Measurements from ENCODE around the gene TLK1.

TLK1 gene

DNA sequence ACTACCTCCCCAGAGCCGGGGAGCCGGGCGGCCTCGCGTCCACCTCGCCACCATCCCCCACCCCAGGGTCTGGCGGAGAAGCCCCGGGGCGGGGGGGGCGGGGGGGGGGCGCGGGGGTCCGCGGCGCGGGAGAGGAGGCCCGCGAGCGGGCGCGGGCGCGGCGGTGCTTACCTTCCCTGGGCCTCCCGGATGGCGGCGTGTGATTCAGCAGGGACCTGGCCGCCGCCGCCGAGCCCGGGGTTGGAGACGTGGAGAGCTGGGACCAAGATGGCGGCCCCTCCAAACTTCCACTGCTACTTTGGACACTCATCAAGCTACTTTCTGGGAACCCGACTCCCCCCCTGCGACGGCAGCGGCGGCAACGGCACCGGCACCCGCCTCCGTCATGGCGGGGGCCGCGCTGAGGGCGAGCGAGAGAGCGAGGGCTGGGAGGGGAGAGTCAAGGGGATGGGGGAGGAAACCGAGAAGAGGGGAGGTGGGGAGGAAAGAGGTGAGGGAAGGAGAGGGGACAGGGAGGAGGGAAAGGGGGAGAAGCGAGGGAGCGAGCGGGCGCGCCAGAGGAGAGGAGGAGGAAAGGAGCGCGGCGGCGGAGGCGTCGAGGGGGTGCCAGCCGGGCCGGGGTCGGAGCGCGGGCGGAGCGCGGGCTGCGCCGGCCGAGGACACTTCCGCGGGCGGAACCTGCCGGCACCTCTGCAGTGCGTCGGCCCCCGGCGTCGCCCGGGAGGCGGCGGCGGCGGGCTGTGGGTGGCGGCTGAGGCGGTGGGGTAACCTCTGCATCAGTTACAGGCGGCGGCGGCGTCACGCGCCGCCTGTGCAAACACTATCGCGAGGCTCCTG, at the start of gene TLK1:
TLK1 (minus strand) TSS at position 775 of the 837 bp plus-strand sequence; CDS start at position 310, 465 bp downstream.
- DNase-seq = no peak

DNA sequence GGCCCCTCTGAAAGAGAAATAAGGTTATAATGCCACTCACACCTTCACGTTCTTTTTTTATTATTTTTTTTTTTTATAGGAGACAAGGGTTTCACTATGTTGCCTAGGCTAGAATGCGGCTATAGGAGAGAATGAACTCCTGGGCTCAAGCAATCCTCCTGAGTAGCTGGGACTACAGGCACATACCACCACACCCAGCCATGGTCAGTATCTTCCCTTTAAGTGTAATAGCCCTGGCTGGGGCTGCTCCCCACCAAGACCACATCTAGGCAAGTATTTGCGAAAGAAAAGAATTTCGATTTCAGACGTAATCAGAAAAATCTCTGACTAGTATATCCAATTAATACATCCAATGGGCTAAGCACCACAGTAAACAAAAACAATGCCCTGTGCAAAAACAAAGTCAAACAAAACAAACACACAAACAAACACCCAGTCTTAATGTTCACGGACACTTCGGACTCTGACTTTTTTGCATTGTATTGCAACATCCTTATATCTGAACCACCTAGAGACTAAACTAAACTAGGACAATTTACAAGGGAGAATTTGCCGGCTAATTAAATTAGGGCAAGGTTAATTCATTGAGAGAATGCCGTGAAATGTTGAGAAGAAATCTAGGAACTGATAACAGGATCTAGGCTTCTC, 49.6 kb upstream of the TLK1 start:
- no peak for DNase-seq

DNA sequence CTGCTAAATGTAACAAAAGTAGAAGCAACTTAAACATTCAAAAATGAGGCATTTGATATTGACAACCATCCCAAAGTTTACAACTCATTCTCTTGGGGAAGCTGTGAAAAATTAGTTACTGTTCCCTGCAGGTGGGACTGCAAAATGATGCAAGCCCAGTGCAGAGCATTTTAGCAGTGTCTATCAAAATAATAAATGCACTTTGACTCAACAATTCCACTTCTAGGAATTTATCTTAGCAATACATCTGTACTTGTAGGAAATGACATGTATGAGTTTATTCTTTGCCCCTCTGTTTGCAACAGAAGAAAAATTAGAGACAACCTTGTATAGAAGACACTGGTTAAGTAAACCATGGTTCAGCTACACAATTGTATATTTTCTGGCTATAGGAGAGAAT, 48.0 kb upstream of the TLK1 start:
- no peak for DNase-seq

DNA sequence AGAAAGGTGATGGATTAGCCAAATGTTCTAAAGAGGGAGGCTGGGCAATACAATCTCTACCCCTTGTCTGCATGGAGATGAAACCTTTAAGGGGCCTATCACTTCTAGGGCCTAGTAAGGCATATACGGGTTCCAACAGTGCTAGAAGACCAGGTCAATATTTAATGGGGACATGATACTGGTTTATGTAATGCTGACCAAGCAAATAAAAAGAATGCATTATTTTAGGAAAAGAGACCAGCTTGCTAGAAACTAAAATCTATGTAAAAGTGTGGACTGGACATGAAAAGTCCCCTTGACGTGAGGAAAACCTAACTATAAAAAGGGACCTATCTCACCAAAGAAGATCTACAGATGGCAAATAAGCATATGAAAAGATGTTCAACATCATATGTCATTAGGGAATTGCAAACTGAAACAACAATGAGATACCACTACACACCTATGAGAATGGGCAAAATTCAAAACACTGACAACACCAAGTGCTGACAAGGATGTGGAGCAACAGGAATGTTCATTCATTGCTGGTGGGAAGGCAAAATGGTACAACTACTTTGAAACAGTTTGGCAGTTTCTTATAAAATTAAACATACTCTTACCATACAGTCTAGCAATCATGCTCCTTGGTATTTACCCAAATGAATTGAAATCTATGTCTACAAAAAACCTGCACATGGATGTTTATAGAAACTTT, 45.9 kb upstream of the TLK1 start:
- DNase-seq = no peak

DNA sequence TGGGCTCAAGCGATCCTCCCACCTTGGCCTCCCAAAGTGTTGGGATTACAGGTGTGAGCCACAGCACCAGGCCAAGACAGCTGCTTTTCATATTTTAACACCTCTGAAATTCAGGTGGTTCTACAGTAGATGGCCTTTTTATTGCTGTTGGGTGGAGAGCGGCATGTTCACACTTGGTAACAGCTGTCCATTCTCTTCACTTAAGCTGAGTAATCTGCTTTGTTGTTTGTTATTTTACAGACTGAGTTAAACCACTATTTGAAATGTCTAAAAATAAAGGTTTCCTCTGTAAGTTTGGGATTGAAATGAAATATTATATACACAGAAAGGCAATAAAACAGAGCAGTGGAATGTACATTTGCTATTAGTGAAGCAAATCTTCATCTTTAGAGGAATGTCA, 44.9 kb upstream of the TLK1 start:
- no peak for DNase-seq

DNA sequence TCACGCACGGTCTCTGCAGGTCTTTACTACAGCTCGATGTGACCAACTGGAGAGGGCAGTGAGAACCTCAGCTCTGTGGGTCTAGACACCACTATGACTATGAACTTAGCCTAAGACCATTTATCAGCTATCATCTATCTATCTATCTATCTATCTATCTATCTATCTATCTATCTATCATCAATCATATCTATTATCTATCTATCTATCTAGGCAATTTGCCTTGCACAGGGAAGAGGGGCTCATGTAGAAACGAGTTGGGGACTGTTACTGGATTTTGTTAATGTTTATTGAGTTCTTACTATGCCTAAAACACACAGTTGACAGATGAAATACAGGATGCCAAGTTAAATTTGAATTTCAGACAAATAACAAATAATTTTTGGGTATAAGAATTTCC, 41.1 kb upstream of the TLK1 start:
- no peak for DNase-seq

DNA sequence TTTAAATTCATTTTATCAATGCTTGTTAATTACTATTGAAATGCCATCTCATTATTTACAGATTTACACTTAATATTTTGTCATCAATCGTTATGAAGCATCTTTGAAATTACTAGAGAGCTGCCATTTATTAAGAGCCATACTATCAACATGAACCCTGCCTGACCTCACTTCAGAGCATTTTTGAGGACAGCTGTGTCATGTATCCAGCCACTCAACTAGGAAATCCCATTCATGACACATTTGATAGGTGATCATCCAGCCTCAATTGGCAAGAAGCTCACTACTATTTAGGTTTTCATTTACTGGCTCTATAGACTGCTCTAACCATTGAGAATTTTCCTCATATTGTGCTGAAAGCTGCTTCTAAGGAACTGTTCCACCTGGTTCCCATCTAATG, 40.6 kb upstream of the TLK1 start:
- DNase-seq = no peak

DNA sequence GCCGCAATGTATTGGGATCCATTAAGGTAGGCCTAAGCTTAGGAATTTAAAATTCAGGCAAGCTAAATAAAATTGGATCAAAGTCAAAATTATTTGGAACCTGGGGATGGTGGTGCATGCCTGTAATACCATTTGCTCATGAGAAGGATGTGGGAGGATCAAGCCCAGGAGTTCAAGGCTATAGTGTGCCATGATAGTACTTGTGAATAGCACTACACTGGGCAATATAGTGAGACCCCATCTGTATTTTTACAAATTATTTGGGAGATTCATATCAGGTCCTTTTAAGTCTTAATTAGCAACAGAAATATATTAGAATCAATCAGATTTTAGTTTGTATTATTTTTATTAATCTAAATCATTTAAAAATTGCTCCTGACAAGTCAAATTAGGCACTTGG, 39.8 kb upstream of the TLK1 start:
- no peak for DNase-seq

DNA sequence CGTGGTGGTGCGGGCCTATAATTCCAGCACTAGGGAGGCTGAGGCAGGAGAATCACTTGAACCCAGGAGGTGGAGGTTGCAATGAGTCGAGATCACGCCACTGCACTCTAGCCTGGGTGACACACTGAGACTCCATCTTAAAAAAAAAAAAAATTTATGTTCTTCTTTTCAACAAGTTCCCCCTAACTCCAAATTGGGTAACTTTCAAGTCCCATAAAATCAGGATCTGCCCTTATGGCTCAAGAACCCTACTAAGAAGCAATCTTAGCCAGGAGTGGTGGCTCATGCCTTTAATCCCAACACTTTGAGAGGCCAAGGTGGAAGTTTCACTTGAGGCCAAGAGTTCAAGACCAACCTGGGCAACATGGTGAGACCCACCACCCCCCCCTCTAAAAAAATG, 30.3 kb upstream of the TLK1 start:
- DNase-seq = no peak

DNA sequence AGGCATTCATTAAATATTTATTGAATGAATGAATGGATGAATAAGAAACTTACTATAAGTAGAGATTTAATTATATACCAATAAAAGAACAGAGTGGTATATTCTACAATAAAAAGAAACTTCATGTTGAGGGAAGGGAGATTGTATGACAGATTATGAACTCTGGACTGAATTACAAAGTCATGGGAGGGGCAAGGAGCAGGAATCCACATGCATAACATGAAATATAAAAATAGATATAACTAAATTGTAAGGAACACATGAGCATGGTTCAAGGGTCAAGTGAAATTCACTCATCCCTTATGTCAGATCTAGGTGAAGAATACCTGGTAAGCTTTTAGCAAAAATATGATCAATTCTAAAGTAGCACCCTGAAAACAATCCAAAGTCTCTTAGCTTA, 27.1 kb upstream of the TLK1 start:
- no peak for DNase-seq

DNA sequence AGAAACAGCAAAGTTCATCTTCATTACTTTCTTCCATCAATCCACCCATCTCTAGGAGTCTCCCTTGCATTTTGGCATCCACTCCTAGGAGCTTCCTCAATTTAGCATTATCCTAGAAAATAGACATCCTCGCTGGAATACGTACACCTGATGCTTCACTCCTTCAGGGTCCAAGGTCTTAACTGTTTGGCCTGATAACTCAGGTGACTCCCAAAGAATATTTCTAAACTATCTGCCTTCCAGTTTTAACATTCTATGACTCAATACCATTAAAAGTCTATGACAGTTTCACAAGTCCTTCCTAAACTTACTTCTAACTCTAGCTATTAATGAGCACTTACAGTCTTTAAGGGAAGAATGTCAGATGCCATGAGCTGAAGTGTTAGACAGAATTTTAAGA, 26.5 kb upstream of the TLK1 start:
- no peak for DNase-seq

DNA sequence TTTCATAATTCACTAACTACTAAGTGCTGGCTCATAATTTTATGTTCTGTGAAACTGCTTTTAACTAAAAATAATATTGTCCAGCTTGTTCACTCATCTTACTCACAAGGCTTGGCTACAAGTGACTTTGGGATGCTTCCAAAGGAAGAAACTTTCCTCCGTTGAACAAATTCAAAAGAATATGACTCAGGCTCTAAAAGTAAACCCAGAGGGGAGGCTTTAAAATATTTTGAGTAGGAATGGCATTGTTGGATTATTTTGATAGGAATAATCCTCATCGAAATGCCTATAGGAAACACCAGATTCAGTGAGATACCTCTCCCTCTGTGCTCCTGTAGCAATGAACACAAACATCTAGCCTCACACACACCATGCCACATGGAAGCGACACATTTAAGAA, 25.2 kb upstream of the TLK1 start:
- no peak for DNase-seq

DNA sequence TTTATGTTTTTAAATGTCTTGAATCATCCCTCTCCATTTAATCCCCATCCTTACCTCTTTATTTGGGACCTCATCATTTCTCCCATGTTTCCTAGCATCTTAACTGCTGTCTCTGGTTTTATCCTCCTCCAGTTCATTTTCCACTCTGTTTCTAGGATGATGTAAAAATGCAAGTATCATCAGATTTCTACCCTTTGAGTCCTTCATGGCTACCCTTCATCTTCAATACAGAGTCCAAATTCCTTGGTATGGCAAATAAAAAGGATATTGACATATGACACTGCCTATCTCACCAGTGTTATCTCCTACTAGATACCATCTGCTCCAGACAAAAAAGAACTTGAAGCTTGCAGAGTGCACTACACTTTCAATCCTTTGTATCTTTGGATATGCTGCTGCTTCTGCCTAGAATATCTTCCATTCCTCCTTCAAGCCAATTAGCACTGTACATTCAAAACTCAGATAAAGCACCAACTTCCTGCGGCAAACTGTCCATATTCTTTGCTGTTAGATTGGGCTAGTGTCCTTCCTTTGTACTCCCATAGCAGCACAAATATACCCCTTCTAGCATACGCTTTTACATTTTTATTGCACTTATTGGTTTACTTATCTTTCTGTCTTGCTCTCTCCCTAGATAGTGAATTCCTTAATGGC, 24.6 kb upstream of the TLK1 start:
- no peak for DNase-seq

DNA sequence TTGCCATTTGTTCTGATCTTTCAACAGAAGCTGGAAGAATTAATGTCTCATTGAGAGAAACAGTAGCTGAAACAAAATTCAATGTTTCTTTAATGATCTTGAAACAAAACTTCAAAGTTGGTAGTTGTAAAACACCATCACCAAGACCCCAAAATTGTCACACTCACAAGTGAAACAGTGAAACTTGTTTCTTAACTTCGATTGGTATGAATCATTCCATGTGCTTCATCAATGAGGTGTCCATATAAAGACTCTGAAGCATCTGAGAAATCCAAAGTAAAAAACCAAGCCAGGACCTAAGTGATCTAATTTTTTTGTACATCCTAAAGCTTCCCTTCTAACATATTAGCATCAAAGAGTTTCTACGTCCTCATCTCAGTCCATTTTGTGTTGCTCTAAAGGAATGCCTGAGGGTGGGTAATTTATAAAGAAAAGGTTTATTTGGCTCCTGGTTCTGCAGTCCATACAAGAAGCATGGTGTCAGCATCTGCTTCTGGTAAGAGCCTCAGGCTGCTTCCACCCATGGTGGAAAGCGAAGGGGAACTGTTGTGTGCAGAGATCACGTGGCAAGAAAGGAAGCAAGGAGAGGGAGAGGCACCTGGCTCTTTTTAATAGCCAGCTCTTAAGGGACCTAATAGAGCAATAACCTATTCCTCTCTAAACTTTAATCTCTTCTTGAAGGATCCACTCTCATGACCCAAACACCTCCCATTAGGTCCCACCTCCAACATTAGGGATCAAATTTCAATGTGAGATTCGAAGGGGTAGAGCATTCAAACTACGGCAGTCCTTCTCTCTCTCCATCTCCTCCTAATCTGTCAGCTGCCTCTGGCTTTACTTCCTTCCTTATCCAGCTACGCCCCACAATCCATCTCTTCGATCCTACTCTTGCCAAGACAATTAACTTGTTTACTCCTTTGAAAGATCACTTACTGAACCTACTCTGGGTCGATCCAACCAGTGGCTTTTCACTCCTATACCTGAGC, 20.7 kb upstream of the TLK1 start:
- no peak for DNase-seq

DNA sequence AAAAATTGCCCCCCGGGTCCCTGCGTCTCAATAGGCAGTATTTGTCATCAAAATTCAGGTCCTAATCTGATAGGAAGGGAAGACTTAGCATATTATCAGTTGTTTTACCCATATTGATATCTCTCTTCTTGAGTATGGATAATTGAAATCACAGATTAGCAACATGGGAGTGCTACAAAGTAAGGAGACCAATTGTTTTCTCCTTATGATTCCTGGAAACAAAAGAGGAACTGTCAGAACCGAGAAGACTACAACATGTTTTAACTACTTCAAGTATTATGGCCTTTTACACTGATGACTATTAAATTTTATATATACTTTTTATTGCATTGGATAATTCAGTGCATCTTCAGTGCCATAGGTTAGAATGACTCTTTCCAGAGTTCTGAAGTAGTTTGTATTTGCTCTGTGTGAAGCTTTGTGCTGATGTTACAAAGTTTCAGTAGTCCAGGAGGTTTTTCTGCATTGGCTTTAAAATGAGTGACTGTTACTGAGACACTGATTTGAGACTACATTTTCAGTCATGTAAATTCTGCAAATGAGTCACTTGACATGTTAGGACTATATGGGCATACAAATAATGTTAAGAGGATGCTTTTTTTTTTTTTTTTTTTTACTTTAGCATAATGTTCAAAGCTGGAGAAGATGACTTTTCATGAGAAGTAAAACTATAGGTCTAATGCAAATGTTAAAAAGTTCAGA, 19.7 kb upstream of the TLK1 start:
- no peak for DNase-seq

DNA sequence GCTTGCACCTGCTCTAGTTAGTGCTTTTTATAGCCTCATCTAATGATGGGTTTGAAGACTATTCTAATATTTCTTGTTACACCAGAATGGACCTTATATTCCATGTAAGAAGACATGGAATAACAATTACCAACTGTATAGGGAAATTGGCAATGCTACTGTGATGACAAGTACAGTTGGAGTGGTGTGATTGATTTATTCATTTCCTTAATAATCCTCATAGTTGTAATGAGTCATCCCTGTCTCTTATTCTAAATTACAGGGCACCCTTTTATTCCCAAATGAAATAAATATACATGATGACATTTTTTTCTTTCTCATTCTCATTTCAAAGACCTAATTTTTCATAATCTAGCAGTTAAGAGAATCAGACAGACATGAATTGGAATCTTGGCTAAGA, 18.3 kb upstream of the TLK1 start:
- no peak for DNase-seq

DNA sequence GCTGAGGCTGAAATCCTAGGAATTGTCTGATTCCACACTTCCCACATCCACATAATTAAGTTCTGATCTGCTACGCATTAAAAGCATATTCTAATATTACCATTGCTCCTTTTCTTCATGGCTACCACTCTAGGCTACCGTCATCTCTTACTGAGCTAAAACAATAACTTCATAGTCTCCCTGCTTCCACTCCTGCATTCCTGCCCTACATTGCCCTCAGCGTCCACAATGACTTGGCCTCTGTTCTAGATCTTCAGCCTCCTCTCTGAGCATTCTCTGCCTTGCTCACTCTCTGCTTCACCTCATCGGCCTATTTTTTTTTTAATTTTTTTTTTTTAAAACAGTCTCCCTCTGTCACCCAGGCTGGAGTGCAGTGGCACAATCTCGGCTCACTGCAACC, 15.8 kb upstream of the TLK1 start:
- DNase-seq = no peak

DNA sequence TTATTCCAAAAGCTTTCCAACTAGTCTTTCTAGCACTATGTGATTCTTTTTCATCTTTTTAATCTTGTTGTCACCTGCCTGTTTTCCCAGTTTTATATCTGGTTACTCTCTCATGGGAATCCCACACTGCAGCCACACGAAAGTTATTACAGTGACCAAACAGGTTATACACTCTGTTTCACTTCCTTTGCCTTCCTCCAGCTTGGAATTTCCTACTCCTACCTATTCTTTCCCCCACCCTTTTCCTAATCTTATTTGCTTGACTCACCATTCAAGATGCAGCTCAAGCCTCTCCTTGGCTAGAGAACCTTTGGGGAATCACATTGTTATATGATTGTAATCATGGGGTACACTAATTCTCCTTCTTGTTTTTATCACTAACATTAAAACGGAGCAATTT, 13.4 kb upstream of the TLK1 start:
- no peak for DNase-seq

DNA sequence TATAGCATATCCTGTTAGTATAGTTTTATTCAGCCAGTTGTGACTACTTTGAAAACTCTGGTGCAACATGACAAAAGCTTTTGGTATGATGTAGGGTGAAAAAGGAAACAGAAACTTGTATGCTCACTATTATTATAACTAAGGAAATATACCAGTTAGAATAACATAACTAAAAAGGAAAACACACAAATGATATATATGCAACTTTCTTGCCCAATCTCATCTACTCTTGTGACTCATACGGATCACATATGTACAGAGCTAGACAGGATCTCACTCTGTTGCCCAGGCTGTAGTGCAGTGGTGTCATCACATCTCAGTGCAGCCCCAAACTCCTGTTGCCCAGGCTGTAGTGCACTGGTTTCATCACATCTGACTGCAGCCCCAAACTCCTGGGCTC, 12.4 kb upstream of the TLK1 start:
- DNase-seq = no peak

DNA sequence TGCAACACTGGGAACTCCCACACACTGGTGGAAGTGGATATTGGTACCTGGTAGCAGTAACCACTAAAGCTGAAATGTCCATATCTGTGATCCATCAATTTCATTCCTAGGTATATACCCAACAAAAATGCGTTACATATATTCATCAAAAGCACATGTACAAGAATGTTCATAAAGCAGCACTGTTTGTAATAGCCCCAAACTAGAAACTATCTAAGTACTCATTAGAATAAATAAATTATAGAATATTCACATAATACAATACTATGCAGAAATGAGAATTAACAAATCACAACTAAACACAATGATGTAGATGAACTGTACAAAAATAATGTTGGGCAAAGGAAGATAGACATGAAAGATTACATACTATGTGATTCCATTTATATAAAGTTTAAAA, 11.1 kb upstream of the TLK1 start:
- DNase-seq = no peak

DNA sequence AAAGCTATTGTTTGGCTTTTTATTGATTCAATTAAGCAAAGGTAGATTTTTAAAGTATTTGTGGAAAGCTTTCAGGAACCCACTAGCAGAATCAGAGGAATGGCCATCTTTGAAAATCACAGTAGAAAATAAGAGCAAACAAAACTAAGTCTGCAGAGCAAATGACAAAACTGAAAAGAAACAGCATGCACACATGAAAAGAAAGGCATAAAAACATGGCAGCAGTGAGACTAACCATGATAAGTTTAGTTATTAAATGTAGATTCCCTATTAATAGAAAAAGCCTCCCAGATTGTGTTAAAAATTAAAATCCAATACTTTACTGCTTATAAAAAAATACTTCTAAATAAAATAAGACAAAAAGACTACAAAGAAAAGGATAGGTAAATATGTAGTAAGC, 9.1 kb upstream of the TLK1 start:
- DNase-seq = no peak

DNA sequence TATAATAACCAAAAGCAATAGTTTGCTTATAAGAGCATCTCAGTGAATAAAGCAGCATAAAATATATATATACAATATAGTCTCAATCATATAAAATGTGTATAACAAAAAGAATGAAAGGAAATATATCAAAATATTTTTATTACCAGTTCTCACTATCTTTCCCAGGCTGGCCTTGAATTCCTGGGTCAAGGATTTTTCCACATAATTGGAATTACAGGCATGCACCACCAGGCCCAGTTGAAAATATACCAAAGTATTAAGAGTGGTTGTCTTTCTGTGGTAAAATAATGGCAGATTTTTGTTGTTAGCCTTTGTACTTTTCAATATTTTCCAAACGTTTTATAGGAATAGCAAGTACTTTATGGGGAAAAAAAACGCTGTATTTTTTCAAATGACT, 8.6 kb upstream of the TLK1 start:
- no peak for DNase-seq
